MG63 (cell line): ENCODE results near the gene LGALS4. TPM values are rescaled to one million over a fixed set of nuclear protein-coding genes. Genes with fewer than 3 reads are reported as not detected.
"Not testable (repeated sequence)": the region's sequence is repeated elsewhere in the genome, so short reads cannot be mapped to it uniquely, and the experiment has no call there.

ENCODE experiments used
- DNase-seq: peaks from one replicate; pipeline ENCODE4 v3.0.0-alpha.2; 2020
- H3K27me3 ChIP-seq: fragments of 250-450 bp; sonication (Bioruptor Pico); 2 replicates; pipeline ENCODE4 v1.5.1; 2020; ENCODE audit warnings: mild to moderate bottlenecking, moderate library complexity
- H3K36me3 ChIP-seq: fragments of 250-450 bp; sonication (Bioruptor Pico); 2 replicates; pipeline ENCODE4 v1.5.1; 2020; ENCODE audit warnings: mild to moderate bottlenecking, moderate library complexity
- H3K4me3 ChIP-seq: fragments of 250-450 bp; sonication (Bioruptor Pico); 2 replicates; pipeline ENCODE4 v1.5.1; 2020; ENCODE audit warnings: mild to moderate bottlenecking, moderate library complexity
- H3K9me3 ChIP-seq: fragments of 250-450 bp; sonication (Bioruptor Pico); 2 replicates; pipeline ENCODE4 v1.5.1; 2020; ENCODE audit warnings: mild to moderate bottlenecking, moderate library complexity
- total RNA-seq: library from RNA; depleted of rRNA; stranded (reverse); fragments of >200 nt; shearing (Covaris generic); gene quantifications from 2 replicates; pipeline ENCODE4 v1.2.3, GENCODE V29; 2014; ENCODE audit warnings: low replicate concordance

The LGALS4 gene
- total RNA-seq, 1 experiment from 2014 or later, result not detected

DNA sequence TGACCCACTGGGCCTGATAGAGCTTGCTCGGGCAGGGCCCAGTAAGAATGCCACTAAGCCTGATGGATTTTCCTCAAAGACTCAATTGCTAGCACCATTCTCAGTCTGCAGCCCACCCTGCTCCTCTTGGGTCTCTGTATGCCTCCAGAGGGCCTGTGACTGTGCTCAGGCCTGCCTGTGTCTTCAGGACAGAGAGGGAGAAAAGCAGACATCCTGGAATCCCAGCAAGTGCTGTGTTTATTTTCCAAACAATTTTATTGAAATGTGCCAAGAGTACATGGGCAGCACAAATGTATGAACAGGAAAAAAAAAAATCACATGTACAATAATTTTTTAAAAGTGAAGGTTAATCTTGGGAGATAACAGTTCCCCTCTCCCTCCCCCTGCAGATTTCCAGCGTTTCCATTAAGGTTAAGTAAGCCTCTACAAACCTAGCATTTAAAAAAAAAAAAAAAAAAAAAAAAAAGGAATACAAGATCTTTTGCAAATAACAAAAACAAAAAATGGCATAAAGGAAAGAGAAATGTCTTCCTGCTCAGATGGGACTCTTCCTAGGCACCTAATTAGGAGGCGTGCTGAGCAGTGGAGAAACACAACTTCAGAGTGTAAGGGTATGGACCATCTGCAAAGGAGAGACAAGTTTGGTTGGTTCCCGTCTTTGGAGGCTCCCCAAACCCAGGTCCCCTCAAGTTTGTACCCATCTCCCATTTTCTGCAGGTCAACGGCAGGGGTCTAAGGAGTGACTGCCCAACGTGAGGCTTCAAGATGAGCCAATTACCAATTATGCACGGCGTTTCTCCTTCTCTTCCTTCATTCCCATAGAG, 23.6 kb upstream of the LGALS4 start:
- H3K36me3 ChIP-seq, result peaks cover 57% of the 10 kb centered on the region
- H3K4me3 ChIP-seq, result no peak overlapping the region
- H3K9me3 ChIP-seq, result no peaks in the 10 kb centered on the region
- DNase-seq, result no peak
- H3K27me3 ChIP-seq, result no peaks in the 10 kb centered on the region

GRCh38 chr19:38834590-38834989, 21.8 kb upstream of the LGALS4 start:
- no peaks in the 10 kb centered on the region for H3K9me3 ChIP-seq
- DNase-seq, result no peak
- no peak overlapping the region for H3K4me3 ChIP-seq
- peaks cover 46% of the 10 kb centered on the region for H3K36me3 ChIP-seq
- no peaks in the 10 kb centered on the region for H3K27me3 ChIP-seq

- H3K36me3 ChIP-seq, result peaks cover 41% of the 10 kb centered on the region
- no peak overlapping the region for H3K4me3 ChIP-seq
- DNase-seq, result no peak
- H3K27me3 ChIP-seq, result no peaks in the 10 kb centered on the region
- no peaks in the 10 kb centered on the region for H3K9me3 ChIP-seq
These were observed 21.4 kb upstream of the LGALS4 start for GRCh38 chr19:38834104-38834490.

DNA sequence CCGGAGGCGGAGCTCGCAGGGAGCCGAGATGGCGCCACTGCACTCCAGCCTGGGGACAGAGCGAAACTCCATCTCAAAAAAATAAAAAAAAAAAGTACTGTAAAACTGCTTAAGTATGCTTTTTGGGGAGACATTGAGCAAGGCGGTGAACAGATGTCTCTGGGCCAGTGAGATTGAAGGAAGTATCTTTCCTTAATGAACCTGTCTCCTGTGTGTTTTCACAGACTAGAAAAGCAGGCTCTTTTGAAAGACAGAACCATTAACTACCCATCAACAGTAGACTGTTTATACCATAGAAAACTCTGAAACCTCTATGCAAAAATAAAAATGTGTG, 20.3 kb upstream of the LGALS4 start:
- no peaks in the 10 kb centered on the region for H3K27me3 ChIP-seq
- no peak overlapping the region for H3K4me3 ChIP-seq
- no peak for DNase-seq
- peaks cover 38% of the 10 kb centered on the region for H3K36me3 ChIP-seq
- H3K9me3 ChIP-seq, result no peaks in the 10 kb centered on the region

- DNase-seq, result peak; percentile 87
- Histone ChIP-seq H3K36me3 (peaks cover 34% of the 10 kb centered on the region), H3K9me3 (no peaks in the 10 kb centered on the region), H3K27me3 (no peaks in the 10 kb centered on the region), H3K4me3 (peak overlapping the region; percentile 76)
These were observed 18.4 kb upstream of the LGALS4 start for GRCh38 chr19:38831142-38831605.

GRCh38 chr19:38830039-38830733, 17.4 kb upstream of the LGALS4 start:
- no peaks in the 10 kb centered on the region for H3K9me3 ChIP-seq
- no peak for DNase-seq
- no peak overlapping the region for H3K4me3 ChIP-seq

GRCh38 chr19:38829203-38829602, 16.5 kb upstream of the LGALS4 start:
- H3K9me3 ChIP-seq, H3K27me3 ChIP-seq, DNase-seq, H3K4me3 ChIP-seq: not testable (repeated sequence)
- H3K36me3 ChIP-seq, result peaks cover 28% of the 10 kb centered on the region

More at GRCh38 chr19:38830039-38830733, 17.4 kb upstream of the LGALS4 start:
- no peaks in the 10 kb centered on the region for H3K27me3 ChIP-seq
- H3K36me3 ChIP-seq, result peaks cover 28% of the 10 kb centered on the region

- Histone ChIP-seq H3K4me3 (no peak overlapping the region), H3K27me3 (no peaks in the 10 kb centered on the region), H3K36me3 (peaks cover 41% of the 10 kb centered on the region), H3K9me3 (peaks cover 4% of the 10 kb centered on the region; the same call in 1 of the 2 replicates)
- DNase-seq, result no peak
These were observed 14.3 kb upstream of the LGALS4 start for GRCh38 chr19:38826856-38827551.

GRCh38 chr19:38825936-38826335, 13.2 kb upstream of the LGALS4 start:
- not testable (repeated sequence) for DNase-seq, H3K9me3 ChIP-seq

DNA sequence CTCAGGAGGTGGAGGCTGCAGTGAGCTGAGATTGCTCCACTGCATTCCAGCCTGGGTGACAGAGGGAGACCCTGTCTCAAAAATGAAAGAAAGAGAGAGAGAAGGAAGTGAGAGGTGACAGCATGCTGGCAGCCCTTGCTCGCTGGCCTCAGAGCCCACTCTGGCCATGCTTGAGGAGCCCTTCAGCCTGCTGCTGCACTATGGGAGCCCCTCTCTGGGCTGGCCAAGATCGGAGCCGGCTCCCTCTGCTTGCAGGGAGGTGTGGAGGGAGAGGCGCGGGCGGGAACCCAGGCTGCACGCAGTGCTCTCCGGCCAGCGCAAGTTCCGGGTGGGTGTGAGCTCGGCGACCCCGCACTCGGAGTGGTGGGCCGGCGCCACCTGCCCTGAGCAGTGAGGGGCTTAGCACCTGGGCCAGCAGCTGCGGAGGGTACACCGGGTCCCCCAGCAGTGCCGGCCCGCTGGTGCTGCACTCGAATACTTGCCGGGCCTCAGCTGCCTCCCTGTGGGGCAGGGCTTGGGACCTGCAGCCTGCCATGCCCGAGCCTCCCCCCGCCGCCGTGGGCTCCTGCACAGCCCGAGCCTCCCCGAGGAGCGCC, 8.6 kb upstream of the LGALS4 start:
- not testable (repeated sequence) for H3K9me3 ChIP-seq, DNase-seq, H3K27me3 ChIP-seq, H3K4me3 ChIP-seq
- H3K36me3 ChIP-seq, result peaks cover 27% of the 10 kb centered on the region

More at GRCh38 chr19:38825936-38826335, 13.2 kb upstream of the LGALS4 start:
- H3K27me3 ChIP-seq, H3K4me3 ChIP-seq: not testable (repeated sequence)
- H3K36me3 ChIP-seq, result peaks cover 41% of the 10 kb centered on the region

DNA sequence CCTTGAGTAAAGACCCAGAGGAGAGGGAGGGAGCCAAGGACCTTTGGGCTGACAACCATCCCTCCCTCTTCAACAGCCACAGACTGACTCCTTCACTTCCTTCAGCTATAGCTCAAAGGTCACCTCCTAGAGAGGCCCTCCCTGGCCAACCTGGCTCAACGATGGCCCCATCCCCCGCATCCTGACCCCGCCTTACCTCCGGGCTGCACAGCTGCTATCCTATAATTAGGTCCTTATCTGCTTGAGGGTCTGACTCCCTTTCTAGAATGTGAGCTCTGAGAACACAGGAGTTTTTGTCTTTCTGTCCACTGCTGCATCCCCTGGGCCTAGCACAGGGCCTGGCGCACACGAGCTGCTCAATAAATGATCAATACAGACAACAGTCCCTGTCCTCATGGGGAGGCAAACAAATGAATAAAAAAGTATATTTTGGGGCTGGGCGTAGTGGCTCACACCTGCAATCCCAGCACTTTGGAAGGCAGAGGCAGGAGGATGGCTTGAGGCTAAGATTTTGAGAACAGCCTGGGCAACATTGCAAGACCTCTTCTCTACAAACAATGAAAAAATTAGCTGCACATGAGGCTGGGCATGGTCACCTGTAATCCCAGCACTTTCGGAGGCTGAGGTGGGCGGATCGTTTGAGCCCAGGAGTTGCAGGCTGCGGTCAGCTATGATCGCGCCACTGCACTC, 6.6 kb upstream of the LGALS4 start:
- Histone ChIP-seq H3K9me3 (peaks cover 4% of the 10 kb centered on the region; the same call in 1 of the 2 replicates), H3K4me3 (no peak overlapping the region), H3K36me3 (peaks cover 27% of the 10 kb centered on the region), H3K27me3 (no peaks in the 10 kb centered on the region)
- DNase-seq, result no peak

- Histone ChIP-seq H3K9me3 (no peaks in the 10 kb centered on the region), H3K4me3 (no peak overlapping the region), H3K36me3 (peaks cover 14% of the 10 kb centered on the region), H3K27me3 (no peaks in the 10 kb centered on the region)
- no peak for DNase-seq
These were observed 4.3 kb upstream of the LGALS4 start for GRCh38 chr19:38817081-38817480.

- Histone ChIP-seq H3K9me3 (no peaks in the 10 kb centered on the region), H3K27me3 (no peaks in the 10 kb centered on the region), H3K36me3 (peaks cover 14% of the 10 kb centered on the region), H3K4me3 (no peak overlapping the region)
- no peak for DNase-seq
These were observed 3.5 kb upstream of the LGALS4 start for GRCh38 chr19:38816131-38816750.

GRCh38 chr19:38815059-38816001, 2.6 kb upstream of the LGALS4 start:
- H3K4me3 ChIP-seq, result no peak overlapping the region
- H3K36me3 ChIP-seq, result peaks cover 14% of the 10 kb centered on the region
- no peak for DNase-seq
- no peaks in the 10 kb centered on the region for H3K27me3 ChIP-seq
- no peaks in the 10 kb centered on the region for H3K9me3 ChIP-seq

DNA sequence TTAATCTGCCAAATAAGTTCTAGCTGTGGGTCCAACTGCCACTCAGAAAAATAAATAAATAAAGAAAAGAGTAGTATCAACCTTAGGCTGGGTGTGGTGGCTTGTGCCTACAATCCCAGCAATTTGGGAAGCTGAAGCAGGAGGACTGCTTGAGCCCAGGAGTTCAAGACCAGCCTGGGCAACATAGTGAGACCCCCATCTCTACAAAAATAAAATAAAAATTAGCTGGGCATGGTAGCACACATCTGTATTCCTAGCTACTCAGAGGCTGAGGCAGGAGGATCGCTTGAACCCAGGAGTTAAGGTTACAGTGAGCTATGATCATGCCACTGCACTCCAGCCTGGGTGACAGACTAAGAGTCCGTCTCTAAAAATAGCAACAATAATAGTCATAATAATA, 1.2 kb upstream of the LGALS4 start:
- H3K27me3 ChIP-seq, result not testable (repeated sequence)

More for the DNA sequence above, 1.2 kb upstream of the LGALS4 start:
- DNase-seq, H3K4me3 ChIP-seq, H3K9me3 ChIP-seq: not testable (repeated sequence)
- peaks cover 14% of the 10 kb centered on the region for H3K36me3 ChIP-seq
